COR-L47 (cell line): ENCODE data around the gene JAG1.
"Not testable (repeated sequence)": the region's sequence is repeated elsewhere in the genome, so short reads cannot be mapped to it uniquely, and the experiment has no call there.

Experiments
- DNase-seq: peaks from one replicate; lab custom pipeline; 2025; lab: John Stamatoyannopoulos, UW

JAG1 gene

GRCh38 chr20:10610251-10610650 lies 63.5 kb downstream of the JAG1 start:
- no peak for DNase-seq

GRCh38 chr20:10609770-10610169 lies 64.0 kb downstream of the JAG1 start:
- no peak for DNase-seq

- no peak for DNase-seq
Measured at GRCh38 chr20:10609276-10609675, 64.5 kb downstream of the JAG1 start.

- no peak for DNase-seq
Measured at GRCh38 chr20:10605547-10606195, 68.1 kb downstream of the JAG1 start.

- no peak for DNase-seq
Measured at GRCh38 chr20:10604865-10605440, 68.8 kb downstream of the JAG1 start.

GRCh38 chr20:10603971-10604864 lies 69.6 kb downstream of the JAG1 start:
- DNase-seq, result no peak

- DNase-seq, result no peak
Measured at GRCh38 chr20:10603378-10603777, 70.4 kb downstream of the JAG1 start.

- DNase-seq, result no peak
Measured at GRCh38 chr20:10602221-10602871, 71.5 kb downstream of the JAG1 start.

- DNase-seq, result no peak
Measured at GRCh38 chr20:10597637-10598036, 76.2 kb downstream of the JAG1 start.

GRCh38 chr20:10596710-10597121 lies 77.1 kb downstream of the JAG1 start:
- no peak for DNase-seq

- DNase-seq, result no peak
Measured at GRCh38 chr20:10595985-10596384, 77.8 kb downstream of the JAG1 start.

GRCh38 chr20:10595266-10595665 lies 78.5 kb downstream of the JAG1 start:
- DNase-seq, result no peak

- DNase-seq, result no peak
Measured at GRCh38 chr20:10594296-10594868, 79.4 kb downstream of the JAG1 start.

- DNase-seq, result no peak
Measured at GRCh38 chr20:10591946-10592521, 81.8 kb downstream of the JAG1 start.

GRCh38 chr20:10590950-10591671 lies 82.7 kb downstream of the JAG1 start:
- no peak for DNase-seq

- not testable (repeated sequence) for DNase-seq
Measured at GRCh38 chr20:10590446-10590845, 83.4 kb downstream of the JAG1 start.
